Measurements from ENCODE around the gene ARHGEF37.
"Not testable (repeated sequence)": the region's sequence is repeated elsewhere in the genome, so short reads cannot be mapped to it uniquely, and the experiment has no call there.

Gene ARHGEF37

GRCh38 chr5:149572170-149572569, 9.1 kb upstream of the ARHGEF37 start:
- DNase-seq, result no peak

DNA sequence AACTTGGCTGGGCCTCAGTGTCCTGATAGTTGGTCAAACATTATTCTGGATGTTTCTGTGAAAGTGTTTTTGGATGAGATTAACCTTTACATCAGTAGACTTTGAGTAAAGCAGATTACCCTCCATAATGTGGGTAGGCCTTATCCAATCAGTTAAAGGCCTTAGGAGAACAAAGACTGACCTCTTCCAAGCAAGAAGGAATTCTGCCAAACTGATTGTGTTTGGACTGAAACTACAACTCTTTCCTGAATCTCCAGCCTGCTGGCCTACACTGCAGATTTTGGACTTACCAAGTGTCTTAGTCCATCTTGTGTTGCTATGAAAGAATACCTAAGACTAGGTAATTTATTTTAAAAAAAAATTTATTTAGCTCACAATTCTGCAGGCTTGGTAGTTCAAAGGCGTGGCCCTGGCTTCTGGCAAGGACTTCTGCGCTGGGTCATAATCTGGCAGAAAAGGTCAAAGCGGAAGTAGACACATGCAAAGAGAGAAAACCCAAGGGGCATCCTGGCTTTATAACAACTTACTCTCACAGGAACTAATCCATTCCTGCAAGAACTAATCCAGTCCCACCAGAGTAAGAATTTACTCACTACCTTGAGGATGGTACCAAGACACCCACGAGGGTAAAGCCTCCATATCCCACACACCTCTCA, 8.6 kb upstream of the ARHGEF37 start:
- no peak for DNase-seq

DNA sequence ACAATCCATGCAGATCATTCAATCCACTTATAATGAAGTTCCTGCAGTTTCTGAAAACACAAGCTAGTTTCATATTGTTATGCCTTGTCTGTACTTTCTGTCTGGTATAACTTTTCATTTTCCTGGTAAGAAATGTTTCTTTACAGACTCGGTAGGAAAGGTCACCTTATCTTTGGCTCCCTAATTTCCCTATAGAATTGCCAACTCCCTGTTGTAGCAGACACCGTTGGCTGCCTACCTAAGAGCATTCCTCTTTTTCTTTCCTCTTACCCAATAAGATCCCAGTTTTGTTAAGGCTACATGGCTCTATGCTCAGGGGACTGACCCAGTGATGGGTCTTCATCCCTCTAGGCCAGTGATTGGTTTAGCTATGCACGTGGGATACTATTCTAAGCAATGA, 6.2 kb upstream of the ARHGEF37 start:
- no peak for DNase-seq

DNA sequence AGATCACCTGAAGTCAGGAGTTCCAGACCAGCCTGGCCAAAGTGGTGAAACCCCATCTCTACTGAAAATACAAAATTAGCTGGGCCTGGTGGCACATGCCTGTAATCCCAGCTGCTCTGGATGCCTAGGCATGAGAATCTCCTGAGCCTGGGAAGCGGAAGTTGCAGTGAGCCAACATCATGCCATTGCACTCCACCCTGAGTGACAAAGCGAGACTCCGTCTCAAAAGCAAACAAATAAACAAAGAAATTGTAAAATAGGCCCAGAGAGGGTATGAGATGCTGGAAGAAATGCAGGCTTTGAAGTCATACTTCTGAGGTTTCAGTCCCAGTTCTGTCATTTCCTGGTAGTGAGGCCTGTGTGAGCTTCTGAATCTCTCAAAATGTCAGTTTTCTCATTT, 5.3 kb upstream of the ARHGEF37 start:
- peak; percentile 3 to 39 for DNase-seq

GRCh38 chr5:149578896-149579295, 2.4 kb upstream of the ARHGEF37 start:
- no peak for DNase-seq

DNA sequence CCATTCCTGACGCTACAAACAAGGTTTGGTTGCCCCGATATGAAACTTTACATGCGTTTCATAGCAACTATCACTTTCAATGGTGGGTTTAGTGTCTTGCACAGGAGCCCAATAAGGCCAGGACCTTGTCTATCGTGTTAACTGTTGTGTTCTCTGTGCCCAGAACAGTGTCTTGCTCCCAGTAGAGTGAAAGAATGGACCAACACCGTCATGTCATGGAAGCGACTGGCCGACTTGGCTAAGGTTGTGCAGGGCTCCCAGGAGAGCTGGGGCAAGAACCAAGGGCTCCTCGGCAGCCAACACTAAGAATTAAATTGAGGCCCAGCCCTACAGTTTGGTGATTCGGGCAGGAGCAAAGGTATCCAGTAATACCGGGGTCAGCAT, 498 bp upstream of the ARHGEF37 start:
- no peak for DNase-seq

GRCh38 chr5:149581931-149582768, 852 bp downstream of the ARHGEF37 start:
- DNase-seq, result no peak

GRCh38 chr5:149583394-149583793, 2.1 kb downstream of the ARHGEF37 start:
- DNase-seq, result no peak

DNA sequence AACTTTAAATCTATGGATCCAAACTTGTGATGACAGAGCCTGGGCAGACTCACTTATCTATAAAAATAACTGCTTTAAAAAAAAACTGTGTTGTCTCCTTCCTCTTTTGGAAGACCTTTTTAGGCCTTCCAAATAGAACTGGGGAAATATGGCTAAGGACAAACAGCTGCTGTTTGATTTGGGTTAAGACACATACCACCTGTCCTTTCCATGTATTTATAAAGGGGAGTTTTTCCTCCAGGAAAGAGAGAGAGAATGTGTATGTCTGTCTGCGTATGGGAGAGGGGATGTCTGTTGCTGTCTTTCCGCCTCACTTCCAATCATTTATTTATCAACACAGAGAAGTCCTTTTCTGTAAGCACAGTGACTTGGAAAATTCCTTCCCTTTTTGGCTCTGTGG, 2.8 kb downstream of the ARHGEF37 start:
- DNase-seq, result no peak

DNA sequence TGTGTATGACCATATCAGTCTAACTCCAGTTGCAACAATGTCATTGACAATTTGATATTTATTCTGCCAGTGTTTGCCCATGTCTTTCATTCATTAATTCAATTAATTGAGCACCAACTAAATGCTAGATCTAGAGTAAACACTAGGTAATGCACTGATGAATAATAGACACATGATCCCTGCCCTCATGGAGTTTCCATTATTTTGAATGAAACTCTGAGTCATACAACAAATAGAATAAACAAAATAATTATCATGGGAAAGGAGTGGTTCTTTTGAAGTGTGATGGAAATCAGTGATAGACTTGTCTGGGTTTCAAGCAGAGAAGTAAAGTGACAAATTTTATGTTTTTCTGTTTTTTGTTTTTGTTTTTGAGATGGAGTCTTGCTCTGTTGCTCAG, 4.6 kb downstream of the ARHGEF37 start:
- no peak for DNase-seq

DNA sequence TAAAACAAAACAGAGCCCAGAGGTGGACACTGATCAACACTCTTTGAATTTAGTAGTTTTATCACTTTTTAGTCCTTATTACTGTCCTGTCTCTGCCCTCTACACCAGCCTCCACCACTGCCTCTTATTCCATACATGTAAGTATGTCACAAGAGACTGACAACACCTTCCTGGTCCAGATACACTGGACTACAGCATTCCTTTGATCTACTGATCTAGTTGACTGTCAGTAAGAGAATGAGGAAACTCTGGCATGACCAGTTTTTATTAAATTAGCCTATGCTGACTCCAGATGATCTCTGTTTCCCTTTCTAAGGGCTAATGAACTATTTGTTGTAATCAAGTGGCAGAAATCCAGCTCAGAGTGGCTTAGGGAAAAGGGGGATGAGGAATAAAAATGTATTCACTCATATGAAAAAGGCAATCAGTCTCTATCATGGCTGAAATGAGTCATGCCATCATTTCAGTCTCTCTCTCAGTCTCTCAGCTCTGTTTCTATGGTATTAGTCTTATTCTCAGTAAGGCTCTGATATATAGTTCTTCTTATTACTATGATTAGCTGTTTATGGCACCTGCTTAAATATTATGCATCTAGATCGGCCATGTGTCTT, 5.5 kb downstream of the ARHGEF37 start:
- no peak for DNase-seq

- no peak for DNase-seq
These were observed 7.6 kb downstream of the ARHGEF37 start for GRCh38 chr5:149588936-149589335.

DNA sequence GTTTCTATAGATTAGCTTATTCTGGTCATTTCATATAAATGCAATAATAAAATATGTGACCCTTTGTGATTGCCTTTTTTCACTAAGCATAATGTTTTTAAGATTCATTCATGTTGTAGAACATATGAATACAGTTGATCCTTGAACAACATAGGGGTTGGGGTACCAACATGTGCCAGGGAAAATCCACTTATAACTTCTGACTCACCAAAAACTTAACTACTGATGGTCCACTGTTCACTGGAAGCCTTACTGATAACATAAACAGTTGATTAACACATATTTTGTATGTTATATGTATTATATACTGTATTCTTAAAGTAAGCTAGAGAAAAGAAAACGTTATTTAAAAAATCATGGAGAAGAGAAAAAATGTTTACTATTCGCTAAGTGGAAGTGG, 12.1 kb downstream of the ARHGEF37 start:
- DNase-seq, result no peak

DNA sequence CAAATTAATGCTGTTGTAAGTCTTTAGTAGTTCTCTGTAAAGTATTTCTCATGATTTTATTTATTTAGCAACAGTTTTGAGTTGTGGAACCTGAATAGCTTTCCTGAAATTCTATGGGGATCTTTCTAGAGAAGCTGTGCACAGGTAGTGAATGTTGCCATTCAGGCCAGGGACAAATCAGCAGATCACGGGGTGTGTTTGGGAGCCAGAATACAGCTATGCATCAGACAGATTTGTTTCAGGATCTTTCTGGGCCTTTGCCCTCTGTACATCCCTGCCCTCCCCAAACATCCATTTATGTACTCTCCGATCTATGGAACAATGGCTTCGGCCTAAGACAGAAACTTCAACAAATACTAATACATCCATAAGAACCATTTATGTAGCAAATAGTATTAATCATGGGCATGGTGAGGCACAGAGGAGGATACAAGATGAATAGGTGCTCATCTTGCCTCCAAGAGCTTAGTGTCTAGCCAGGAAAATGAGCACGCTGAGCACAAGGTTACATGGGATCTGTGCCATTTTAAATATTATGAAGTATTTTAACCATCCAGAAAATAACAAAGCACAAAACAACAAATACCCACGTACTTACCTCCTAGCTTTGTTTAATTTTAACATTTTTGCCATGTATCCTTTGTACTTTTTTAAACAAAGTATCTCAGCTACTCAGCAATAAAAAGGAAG, 13.1 kb downstream of the ARHGEF37 start:
- no peak for DNase-seq

- not testable (repeated sequence) for DNase-seq
These were observed 13.8 kb downstream of the ARHGEF37 start for GRCh38 chr5:149595105-149595504.

DNA sequence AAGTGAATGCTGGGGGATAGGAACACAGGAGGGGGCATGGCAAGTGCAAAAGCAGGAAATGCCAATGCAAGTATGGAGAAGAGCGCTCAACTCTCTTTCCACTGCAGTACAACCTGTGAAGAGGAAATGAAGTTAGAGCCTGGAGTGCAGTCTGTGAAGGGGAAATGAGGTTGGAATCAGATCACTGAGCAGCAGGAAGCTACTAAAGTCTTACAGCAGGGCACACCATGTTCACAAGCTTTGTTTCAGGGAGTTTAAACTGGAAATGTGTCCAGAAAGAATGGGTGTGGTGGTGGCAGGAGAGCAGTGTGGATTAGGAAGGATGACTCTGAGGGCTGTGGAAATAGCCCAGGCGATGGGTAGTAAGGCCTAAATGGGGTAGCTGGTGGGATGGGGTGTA, 15.4 kb downstream of the ARHGEF37 start:
- DNase-seq, result no peak

- no peak for DNase-seq
These were observed 16.3 kb downstream of the ARHGEF37 start for GRCh38 chr5:149597618-149598017.

- not testable (repeated sequence) for DNase-seq
These were observed 16.9 kb downstream of the ARHGEF37 start for GRCh38 chr5:149598234-149598633.

- no peak for DNase-seq
These were observed 17.7 kb downstream of the ARHGEF37 start for GRCh38 chr5:149598966-149599365.

DNA sequence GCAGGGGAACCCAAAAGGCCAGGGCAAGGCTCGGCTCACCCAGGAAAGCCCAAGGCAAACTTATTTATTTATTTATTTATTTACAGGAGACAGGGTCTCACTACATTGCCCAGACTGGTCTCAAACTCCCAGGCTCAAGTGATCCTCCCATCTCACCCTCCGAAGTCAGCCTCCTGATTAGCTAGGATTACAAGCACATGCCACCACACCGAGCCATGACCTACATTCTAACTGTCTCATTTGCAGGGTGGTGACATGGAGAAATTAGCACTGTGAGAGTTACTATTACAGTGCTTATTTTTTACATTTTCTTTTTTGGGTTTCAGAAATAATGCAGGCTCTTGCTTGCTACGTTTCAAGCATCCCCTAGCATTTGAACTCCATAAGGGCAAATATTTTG, 18.1 kb downstream of the ARHGEF37 start:
- no peak for DNase-seq

DNA sequence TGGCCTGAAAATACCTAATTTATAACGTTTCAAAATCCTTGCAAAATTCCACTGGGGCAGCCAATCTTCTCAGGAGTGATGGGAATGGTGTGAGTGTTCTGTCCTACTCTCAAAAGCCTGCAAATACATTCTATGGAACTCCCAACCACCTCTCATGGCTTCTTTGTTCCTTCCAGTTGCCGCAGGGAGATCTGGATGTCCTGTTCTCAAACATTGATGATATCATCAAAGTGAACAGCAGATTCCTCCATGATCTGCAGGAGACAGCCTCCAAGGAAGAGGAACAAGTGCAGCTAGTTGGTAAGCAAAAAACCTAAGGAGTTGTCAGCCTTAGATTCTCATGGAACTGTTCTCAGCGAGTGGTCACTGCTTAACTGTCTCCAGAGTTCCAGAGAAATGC, 19.6 kb downstream of the ARHGEF37 start:
- no peak for DNase-seq

DNA sequence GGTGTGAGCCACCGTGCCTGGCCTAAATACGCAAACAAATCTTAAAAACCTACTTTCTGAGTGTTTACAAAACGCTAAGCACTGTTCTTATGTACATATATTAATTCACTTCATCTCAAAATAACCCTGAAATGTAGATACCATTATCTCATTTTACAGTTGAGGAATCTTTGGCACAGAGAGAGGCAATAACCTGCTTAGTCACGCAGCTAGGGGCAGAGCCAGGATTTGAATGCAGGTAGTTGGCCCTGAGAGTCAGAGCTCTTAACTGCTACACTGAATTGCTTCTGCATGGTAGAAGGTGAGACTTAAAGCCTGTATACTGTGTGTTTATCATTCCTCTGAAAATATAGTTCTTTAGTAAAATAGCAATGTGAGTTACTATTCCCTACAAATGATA, 21.9 kb downstream of the ARHGEF37 start:
- DNase-seq, result no peak

- DNase-seq, result no peak
These were observed 22.6 kb downstream of the ARHGEF37 start for GRCh38 chr5:149603920-149604319.

- DNase-seq, result no peak
These were observed 23.0 kb downstream of the ARHGEF37 start for GRCh38 chr5:149604321-149604720.
